GM12878 (cell line): ENCODE data around the gene RAB34. TPM values are rescaled to one million over a fixed set of nuclear protein-coding genes. Genes with fewer than 3 reads are reported as not detected.

ENCODE experiments used
- ASH2L ChIP-seq: fragments of 300-600, 200-600 bp; sonication (generic); IDR thresholded peaks from 2 replicates; pipeline ENCODE4 v1.6.1; 2017; ENCODE audit warnings: low read depth, mild to moderate bottlenecking, borderline replicate concordance
- BCL3 ChIP-seq: IDR thresholded peaks from 2 replicates; pipeline ENCODE4 v1.6.1; 2011; ENCODE audit warnings: borderline replicate concordance, low read depth, mild to moderate bottlenecking, moderate library complexity, low read length; ENCODE audit not compliant: insufficient read depth, poor library complexity, severe bottlenecking
- CHD2 ChIP-seq: IDR thresholded peaks from 2 replicates; pipeline ENCODE4 v1.6.1; 2011; ENCODE audit warnings: low read depth, low read length, improper control_type of control experiment, borderline replicate concordance
- E2F8 ChIP-seq: fragments of 450-650 bp; IDR thresholded peaks from 2 replicates; pipeline ENCODE4 v1.6.1; 2018; ENCODE audit warnings: mild to moderate bottlenecking, low read depth, moderate library complexity; ENCODE audit not compliant: partially characterized antibody
- NBN ChIP-seq: fragments of 450-650 bp; IDR thresholded peaks from 2 replicates; pipeline ENCODE4 v1.6.1; 2016
- POLR2AphosphoS2 ChIP-seq: IDR thresholded peaks from 2 replicates; pipeline ENCODE4 v1.6.1; 2011; ENCODE audit warnings: low read depth, mild to moderate bottlenecking, low read length, improper control_type of control experiment, moderate library complexity
- RAD21 ChIP-seq: IDR thresholded peaks from 2 replicates; pipeline ENCODE4 v1.6.1; 2011; ENCODE audit warnings: mild to moderate bottlenecking, low read depth, low read length, moderate library complexity; ENCODE audit not compliant: insufficient read depth
- RCOR1 ChIP-seq: conservative IDR thresholded peaks from 2 replicates; pipeline ENCODE4 v1.6.1; 2012; ENCODE audit warnings: low read depth, low read length, improper control_type of control experiment
- SIN3A ChIP-seq: IDR thresholded peaks from 2 replicates; pipeline ENCODE4 v1.6.1; 2012; ENCODE audit warnings: low read depth, low read length, improper control_type of control experiment
- SKIL ChIP-seq: fragments of 450-650 bp; IDR thresholded peaks from 2 replicates; pipeline ENCODE4 v1.6.1; 2017; ENCODE audit warnings: mild to moderate bottlenecking, low read depth, inconsistent platforms; ENCODE audit not compliant: poor library complexity, severe bottlenecking
- SMAD1 ChIP-seq: fragments of 450-650 bp; IDR thresholded peaks from 2 replicates; pipeline ENCODE4 v1.6.1; 2018; ENCODE audit warnings: mild to moderate bottlenecking, low read depth; ENCODE audit not compliant: partially characterized antibody
- SREBF2 ChIP-seq: IDR thresholded peaks from 2 replicates; pipeline ENCODE4 v1.6.1; 2012; ENCODE audit warnings: mild to moderate bottlenecking, low read length
- STAT3 ChIP-seq: IDR thresholded peaks from 2 replicates; pipeline ENCODE4 v1.6.1; 2011; ENCODE audit warnings: low read depth, low read length, improper control_type of control experiment
- WRNIP1 ChIP-seq: IDR thresholded peaks from 2 replicates; pipeline ENCODE4 v1.6.1; 2011; ENCODE audit warnings: low read depth, low read length, improper control_type of control experiment, borderline replicate concordance
- ZNF592 ChIP-seq: fragments of 450-650 bp; IDR thresholded peaks from 2 replicates; pipeline ENCODE4 v1.6.1; 2017; ENCODE audit warnings: mild to moderate bottlenecking, moderate library complexity
- ZNF622 ChIP-seq: fragments of 450-650 bp; IDR thresholded peaks from 2 replicates; pipeline ENCODE4 v1.6.1; 2017; ENCODE audit warnings: mild to moderate bottlenecking, inconsistent platforms
- polyA plus RNA-seq, 11 experiments: library from polyadenylated mRNA; depleted of rRNA in 4 of 11; unstranded in 6 of 11; stranded (reverse) in 5 of 11; fragments of >200 nt; fragmentation: Nextera tagmentation in 4 of 11; fragmentation: Illumina TruSeq in 1 of 11; extraction: Ambion mirVana in 4 of 11; extraction: Trizol in 1 of 11; gene quantifications; 1 replicate in 1 of 11; 2 replicates in 10 of 11; pipeline versions ENCODE4 v1.2.1 to v1.2.3, GENCODE V29; 2011 to 2016; ENCODE audit warnings: inconsistent platforms in 2 of 11, missing spikeins in 2 of 11, low read depth in 1 of 11
- total RNA-seq, 4 experiments: library from RNA; depleted of rRNA in 3 of 4; stranded (reverse); fragments of >200 nt in 3 of 4; fragmentation: Illumina TruSeq in 1 of 4; extraction: Trizol in 1 of 4; gene quantifications; 2 replicates each; pipeline versions ENCODE4 v1.2.1 to v1.2.3, GENCODE V29; 2013 to 2021

RAB34 gene
- total and polyA plus RNA-seq, 10 of the 15 experiments (the other 5 are each of a cell fraction or from before 2014, with no cell fraction given) = 0.37 to 46.4 (median 32.8) TPM

GRCh38 chr17:28737770-28738679, 20.4 kb upstream of the RAB34 start (continued):
- TF ChIP-seq SKIL (peak; percentile 21), SIN3A (peak; percentile 65; the same call in 1 of the 2 replicates), WRNIP1 (no peak; the same call in 1 of the 2 replicates), CHD2 (peak; percentile 96), NBN (peak; percentile 62; the same call in 1 of the 2 replicates), RAD21 (no peak), ZNF592 (no peak; the same call in 1 of the 2 replicates), BCL3 (no peak), POLR2AphosphoS2 (peak; percentile 84), ASH2L (0 out of 2 replicates have a peak, but pooled peaks have one; percentile 25), SMAD1 (peak; percentile 39), E2F8 (no peak), RCOR1 (peak; percentile 1; the same call in 1 of the 2 replicates), ZNF622 (no peak), SREBF2 (no peak), STAT3 (no peak)
